HG03432 (cell line): ENCODE measurements around the gene GALNT14.

Experiments used
- ATAC-seq: cut with Tn5 transposase; IDR thresholded peaks from one replicate; pipeline ENCODE4 v1.9.1; 2021; ENCODE audit warnings: mild to moderate bottlenecking, moderate library complexity; ENCODE audit not compliant: unreplicated experiment

The GALNT14 gene

GRCh38 chr2:31088504-31089195 is 49.6 kb downstream of the GALNT14 start:
- no peak for ATAC-seq

GRCh38 chr2:31087491-31087890 is 50.7 kb downstream of the GALNT14 start:
- no peak for ATAC-seq

DNA sequence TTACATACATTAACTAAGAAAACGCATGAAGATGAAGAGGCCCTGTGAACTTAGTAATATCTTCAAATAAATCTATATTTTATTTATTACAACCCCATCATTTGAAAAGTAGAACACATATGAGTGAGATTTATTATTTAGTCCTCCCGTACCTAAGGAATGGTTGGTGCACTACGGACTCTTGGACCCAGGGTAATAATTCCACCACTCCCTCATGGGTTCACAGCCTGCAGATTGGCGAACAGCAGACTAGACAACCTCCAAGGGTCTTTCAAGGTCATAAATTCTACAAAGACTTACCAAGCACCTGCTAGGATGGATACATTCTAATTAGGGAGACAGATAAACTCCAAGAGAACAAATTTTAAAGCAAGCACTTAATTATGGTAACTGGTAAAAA is 51.6 kb downstream of the GALNT14 start:
- no peak for ATAC-seq

- ATAC-seq: no peak
Observed at GRCh38 chr2:31083234-31083993, 54.8 kb downstream of the GALNT14 start.

DNA sequence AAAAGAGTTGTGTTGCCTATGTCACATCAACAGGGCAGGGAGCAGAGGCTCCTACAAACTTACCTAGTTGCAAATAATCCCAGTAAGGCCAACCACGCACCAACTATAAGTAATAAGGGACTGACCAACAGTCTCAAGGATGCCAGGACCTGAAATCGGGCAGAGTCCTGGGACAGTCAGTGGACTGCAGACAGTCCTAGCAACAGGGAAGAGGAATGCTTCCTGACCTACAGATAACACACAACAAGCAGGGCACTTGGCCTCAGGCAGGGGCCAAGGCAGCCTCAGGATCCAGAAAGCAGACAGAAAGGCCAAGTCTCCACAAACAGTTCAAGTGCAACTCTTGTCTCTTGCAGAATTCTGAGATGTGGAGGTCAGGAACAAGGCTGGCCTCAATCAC is 56.2 kb downstream of the GALNT14 start:
- no peak for ATAC-seq

- ATAC-seq: no peak
Observed at GRCh38 chr2:31081492-31081891, 56.7 kb downstream of the GALNT14 start.

GRCh38 chr2:31080361-31080760 is 57.9 kb downstream of the GALNT14 start:
- no peak for ATAC-seq

GRCh38 chr2:31079665-31080064 is 58.6 kb downstream of the GALNT14 start:
- no peak for ATAC-seq

GRCh38 chr2:31078579-31079105 is 59.6 kb downstream of the GALNT14 start:
- ATAC-seq: no peak

DNA sequence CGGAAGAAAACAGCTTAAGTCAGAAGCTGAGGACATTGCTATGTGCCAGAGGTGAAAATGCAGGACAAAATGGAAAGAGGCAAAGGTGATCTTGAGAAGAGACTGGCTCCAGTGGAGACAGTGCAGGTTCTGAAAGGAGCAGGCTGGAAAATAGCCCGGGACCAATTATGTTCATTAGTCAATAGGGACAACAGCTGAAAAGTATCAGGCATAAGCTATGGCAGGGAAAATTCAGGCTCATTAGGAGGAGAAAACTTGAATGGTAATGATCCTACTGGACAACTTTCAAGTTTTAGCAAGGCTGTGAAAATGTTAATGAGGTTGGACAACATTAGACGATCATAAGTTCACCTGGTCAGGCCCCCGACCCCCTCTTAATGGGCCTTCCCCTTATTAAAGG is 60.2 kb downstream of the GALNT14 start:
- ATAC-seq: no peak

- ATAC-seq: no peak
Observed at GRCh38 chr2:31075941-31076590, 62.2 kb downstream of the GALNT14 start.

GRCh38 chr2:31075431-31075830 is 62.8 kb downstream of the GALNT14 start:
- ATAC-seq: no peak

GRCh38 chr2:31071741-31072140 is 66.5 kb downstream of the GALNT14 start:
- ATAC-seq: no peak

DNA sequence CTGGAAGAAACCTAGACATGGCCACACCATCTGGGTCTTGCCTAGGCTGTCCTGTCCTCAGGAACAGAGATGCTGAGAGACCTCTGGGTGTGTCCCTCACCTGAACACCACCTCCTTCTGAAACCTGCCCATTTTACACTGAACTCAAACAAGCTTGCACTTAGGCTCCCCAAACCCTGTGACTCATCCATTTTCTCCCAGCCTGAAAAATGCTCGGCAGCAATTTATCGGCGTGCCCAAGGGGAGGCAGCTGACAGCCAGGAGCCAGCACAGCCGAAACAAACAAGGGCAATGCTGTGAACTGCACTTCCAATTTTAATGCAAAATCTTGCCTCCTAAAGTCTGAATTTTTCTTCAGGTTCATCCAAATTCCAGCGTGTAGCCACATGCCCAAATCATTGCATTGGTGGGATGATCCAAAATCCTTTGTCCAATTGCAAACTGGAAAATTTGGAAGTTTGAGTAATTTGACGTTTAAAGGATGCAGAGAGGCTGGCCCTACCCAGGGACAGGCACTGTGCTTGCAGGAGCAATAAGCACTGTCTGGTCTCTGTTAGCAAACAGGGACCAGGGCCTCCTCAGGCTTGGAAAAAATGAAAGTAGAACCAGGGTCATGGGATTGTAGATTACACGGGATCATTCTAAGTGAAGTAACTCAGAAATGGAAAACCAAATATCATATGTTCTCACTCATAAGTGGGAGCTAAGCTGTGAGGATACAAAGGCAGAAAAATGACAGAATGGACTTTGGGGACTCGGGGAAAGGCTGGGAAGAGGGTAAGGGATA is 67.7 kb downstream of the GALNT14 start:
- no peak for ATAC-seq

GRCh38 chr2:31069643-31070325 is 68.5 kb downstream of the GALNT14 start:
- ATAC-seq: no peak

DNA sequence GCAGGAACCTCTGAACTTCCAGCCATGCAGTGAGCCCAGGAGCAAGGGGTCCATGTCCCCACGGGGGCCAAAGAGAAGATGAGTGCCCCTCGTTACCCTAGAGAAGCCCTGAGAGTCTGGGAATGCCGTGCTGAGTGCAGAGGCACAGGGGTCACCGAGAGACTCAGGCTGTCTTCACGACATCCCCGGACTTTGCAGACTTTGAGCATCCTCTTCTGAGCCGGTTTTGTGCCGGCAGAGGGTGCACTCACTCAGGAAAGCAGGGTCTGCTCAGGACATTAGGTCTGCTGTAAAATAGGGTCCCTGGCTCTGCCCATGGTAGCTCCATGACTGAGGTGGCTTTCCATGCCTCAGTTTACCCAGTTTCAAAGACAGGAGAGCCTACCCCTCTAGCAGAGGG is 71.0 kb downstream of the GALNT14 start:
- ATAC-seq: no peak

DNA sequence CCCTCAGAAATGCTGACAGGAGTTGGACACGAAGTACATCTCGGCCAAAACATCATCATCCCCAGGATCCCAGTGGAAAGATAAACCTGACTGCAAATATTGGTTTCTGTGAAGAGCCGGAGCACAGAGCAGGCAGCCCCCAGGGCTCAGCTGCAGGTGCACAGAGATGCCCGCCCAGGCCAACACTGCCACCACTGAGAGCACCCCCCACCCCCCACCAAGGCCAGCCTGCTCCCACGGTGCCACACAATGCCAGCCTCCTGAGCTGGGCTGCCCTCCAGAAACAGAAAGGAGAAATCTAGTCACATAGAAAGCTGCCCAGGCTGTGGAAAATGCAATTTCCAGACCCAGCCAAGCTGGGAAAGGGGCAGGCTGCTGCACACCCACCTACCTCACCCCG is 71.7 kb downstream of the GALNT14 start:
- no peak for ATAC-seq

- ATAC-seq: no peak
Observed at GRCh38 chr2:31066086-31066485, 72.2 kb downstream of the GALNT14 start.

GRCh38 chr2:31065356-31065755 is 72.9 kb downstream of the GALNT14 start:
- no peak for ATAC-seq

GRCh38 chr2:31060397-31060796 is 77.8 kb downstream of the GALNT14 start:
- ATAC-seq: no peak
